Left ventricle myocardium inferior (tissue), 1 donor: Measurements from ENCODE around the gene SMG9. TPM values are rescaled to one million over a fixed set of nuclear protein-coding genes. Genes with fewer than 3 reads are reported as not detected.

Experiments
- DNase-seq: peaks from one replicate; pipeline ENCODE4 v3.0.0-alpha.2; 2020
- H3K27ac ChIP-seq: fragments of 200-600 bp; replicated peaks from 2 replicates; pipeline ENCODE4 v1.8.0; 2021
- H3K27me3 ChIP-seq: fragments of 200-600 bp; 2 replicates; pipeline ENCODE4 v1.8.0; 2021; ENCODE audit warnings: low read depth
- H3K36me3 ChIP-seq: fragments of 200-600 bp; 2 replicates; pipeline ENCODE4 v1.8.0; 2021
- H3K4me1 ChIP-seq: fragments of 200-600 bp; 2 replicates; pipeline ENCODE4 v1.8.0; 2021
- H3K4me3 ChIP-seq: fragments of 200-600 bp; 2 replicates; pipeline ENCODE4 v1.8.0; 2021; ENCODE audit warnings: mild to moderate bottlenecking, moderate library complexity
- H3K9me3 ChIP-seq: fragments of 200-600 bp; replicated peaks from 2 replicates; pipeline ENCODE4 v1.8.0; 2021
- intact Hi-C: fragments of 100-400 bp; cut with micrococcal nuclease; formaldehyde crosslinking; loops from one replicate; pipeline ENCODE4 v1.11.0; 2022
- total RNA-seq: library from RNA; stranded (reverse); fragmentation: NEBNext Ultra II Directional; extraction: Animal tissue kit (Norgen Biotek cat#: 25700); gene quantifications from one replicate; pipeline ENCODE4 v1.2.1, GENCODE V29; 2021
- TF ChIP-seq, protein P1 (sequence below): fragments of 200-600 bp; IDR thresholded peaks from 2 replicates; pipeline ENCODE4 v1.8.0; 2021; ENCODE audit warnings: antibody characterized with exemption, mild to moderate bottlenecking, borderline replicate concordance
- donor health status: DM: no; HTN: yes; CAD: no; lungs with severe emphysema.

The SMG9 gene
- total RNA-seq, 1 donor from 2014 or later, result 18.9 TPM

DNA sequence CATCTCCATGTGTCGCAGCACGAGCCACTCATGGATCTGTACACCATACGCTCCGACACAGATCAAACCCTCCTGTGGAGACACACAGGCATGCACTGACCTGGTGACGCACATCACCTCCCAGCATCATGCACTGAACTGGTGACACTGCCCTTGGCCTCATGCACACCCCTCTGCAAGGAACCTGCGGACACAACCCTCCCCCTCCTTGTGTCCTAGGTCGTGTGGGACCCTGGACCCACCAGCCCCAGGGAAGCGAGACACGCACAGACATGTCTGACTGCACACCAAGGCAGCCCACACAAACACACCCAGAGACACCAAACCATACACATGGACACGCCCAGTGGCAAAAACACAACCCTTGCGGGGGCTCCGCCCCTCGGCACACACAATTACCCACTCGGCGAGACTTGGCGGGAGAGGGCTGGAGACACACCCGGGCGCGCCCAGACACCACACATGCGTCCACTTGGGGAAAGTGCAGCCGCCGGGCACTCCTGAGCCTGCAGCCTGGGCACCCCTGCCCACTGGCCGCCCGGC is 28.0 kb upstream of the SMG9 start:
- no peak for DNase-seq
- Histone ChIP-seq H3K9me3 (no peaks in the 10 kb centered on the region), H3K27ac (no peak overlapping the region), H3K27me3 (peaks cover 58% of the 10 kb centered on the region), H3K4me1 (peaks cover 15% of the 10 kb centered on the region), H3K4me3 (no peak overlapping the region), H3K36me3 (no peaks in the 10 kb centered on the region)
- intact Hi-C loops, result loop anchor here (5.0 kb wide), 1 partner anchor 35 kb away; no protein-coding TSS in a partner anchor
- TF ChIP-seq, protein P1, sequence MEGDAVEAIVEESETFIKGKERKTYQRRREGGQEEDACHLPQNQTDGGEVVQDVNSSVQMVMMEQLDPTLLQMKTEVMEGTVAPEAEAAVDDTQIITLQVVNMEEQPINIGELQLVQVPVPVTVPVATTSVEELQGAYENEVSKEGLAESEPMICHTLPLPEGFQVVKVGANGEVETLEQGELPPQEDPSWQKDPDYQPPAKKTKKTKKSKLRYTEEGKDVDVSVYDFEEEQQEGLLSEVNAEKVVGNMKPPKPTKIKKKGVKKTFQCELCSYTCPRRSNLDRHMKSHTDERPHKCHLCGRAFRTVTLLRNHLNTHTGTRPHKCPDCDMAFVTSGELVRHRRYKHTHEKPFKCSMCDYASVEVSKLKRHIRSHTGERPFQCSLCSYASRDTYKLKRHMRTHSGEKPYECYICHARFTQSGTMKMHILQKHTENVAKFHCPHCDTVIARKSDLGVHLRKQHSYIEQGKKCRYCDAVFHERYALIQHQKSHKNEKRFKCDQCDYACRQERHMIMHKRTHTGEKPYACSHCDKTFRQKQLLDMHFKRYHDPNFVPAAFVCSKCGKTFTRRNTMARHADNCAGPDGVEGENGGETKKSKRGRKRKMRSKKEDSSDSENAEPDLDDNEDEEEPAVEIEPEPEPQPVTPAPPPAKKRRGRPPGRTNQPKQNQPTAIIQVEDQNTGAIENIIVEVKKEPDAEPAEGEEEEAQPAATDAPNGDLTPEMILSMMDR, result no peak

DNA sequence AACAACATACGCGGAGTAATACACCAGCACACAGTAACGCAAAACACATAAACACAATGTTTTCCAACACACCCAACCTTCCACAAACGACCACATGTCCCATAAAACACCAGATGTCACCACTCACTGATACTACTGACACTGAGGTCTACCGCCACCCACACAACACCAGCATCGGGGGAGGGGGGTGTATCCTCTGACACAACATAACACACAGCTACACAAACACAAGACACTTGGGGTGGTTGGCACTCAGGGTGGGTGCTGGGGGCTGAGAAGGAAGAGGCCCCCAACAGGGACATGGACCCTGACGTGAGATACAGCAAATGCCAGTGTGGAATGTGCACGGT is 27.5 kb upstream of the SMG9 start:
- intact Hi-C loops, result loop anchor here (5.0 kb wide), 1 partner anchor 35 kb away; no protein-coding TSS in a partner anchor
- TF ChIP-seq, protein P1, result no peak
- DNase-seq, result no peak

DNA sequence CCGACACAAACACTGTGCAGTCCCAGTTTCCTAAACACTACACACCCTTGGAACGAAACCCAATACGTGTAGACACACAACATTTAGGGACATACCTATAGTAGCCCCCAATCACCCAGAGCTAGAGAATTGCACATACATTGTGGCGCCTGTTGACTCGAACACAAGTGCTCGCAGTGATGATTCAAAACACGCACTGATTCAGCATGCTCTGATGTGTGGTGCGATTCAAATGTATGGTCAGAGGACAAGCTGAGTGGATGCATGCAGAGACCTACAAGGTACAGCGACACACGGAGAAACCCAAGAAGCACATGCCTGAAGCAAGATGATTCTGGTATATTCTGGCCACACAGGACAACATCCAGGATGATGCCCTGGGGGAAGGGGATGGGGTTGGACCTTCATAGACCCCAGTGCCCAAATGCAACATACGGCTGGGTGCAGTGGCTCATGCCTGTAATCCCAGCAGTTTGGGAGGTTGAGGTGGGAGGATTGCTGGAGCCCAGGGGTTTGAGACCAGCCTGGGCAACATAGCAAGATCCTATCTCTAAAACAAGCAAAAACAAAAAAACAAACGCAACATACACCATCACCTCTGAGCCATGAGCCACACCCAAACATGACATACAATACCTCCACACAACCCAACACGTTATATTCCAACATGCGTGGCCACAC is 27.0 kb upstream of the SMG9 start:
- no peak for DNase-seq
- Histone ChIP-seq H3K4me1 (peaks cover 15% of the 10 kb centered on the region), H3K27me3 (peaks cover 58% of the 10 kb centered on the region), H3K4me3 (no peak overlapping the region), H3K9me3 (no peaks in the 10 kb centered on the region), H3K27ac (no peak overlapping the region), H3K36me3 (no peaks in the 10 kb centered on the region)
- intact Hi-C loops, result loop anchor here (5.0 kb wide), 1 partner anchor 34 kb away; no protein-coding TSS in a partner anchor
- TF ChIP-seq, protein P1, result no peak

More for the DNA sequence above, 27.5 kb upstream of the SMG9 start:
- peaks cover 58% of the 10 kb centered on the region for H3K27me3 ChIP-seq
- peaks cover 15% of the 10 kb centered on the region for H3K4me1 ChIP-seq
- H3K9me3 ChIP-seq, result no peaks in the 10 kb centered on the region
- H3K27ac ChIP-seq, result no peak overlapping the region
- H3K36me3 ChIP-seq, result no peaks in the 10 kb centered on the region
- no peak overlapping the region for H3K4me3 ChIP-seq

DNA sequence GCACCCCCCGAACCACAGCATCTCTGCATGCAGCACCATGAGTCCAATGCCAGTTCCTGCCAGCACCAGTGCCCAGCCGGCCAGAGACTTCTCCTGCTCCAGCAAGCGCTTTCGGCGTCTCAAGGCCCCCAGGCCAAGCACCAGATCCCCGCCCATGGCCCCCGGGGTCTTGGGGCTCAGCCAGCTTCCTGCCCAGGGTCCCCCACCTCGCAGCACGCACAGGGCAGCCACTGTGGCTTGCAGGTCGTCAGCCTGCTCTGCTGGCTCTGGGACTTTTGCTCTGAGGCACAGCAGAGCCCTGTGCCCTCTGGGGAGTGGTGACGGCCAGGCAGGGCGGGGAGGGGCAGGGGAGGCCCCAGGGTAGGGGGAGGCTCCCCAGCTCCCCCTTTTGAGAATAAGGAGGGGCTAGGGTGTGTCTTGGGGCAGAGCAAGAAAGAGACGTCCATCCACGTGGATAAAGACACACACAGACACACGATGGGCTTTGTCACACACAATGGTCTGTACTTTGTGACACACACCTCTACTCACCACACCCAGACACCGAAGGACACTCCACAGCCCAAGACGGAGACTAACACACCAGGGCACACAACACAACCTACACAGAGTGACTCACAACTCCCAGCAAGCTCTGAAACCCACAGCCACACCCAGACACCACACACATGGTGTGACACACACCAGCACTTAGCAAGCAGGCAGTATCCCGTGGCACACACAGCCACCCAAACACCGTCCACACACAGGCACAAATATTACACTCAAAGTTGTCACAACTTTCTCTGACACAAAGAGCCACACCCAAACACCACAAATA is 26.2 kb upstream of the SMG9 start, which contains the start of gene KCNN4:
Gene KCNN4 (minus strand): TSS at position 268 of the 820 bp plus-strand sequence. CDS start 112 bp downstream, at position 156.
- intact Hi-C loops, result loop anchor here (5.0 kb wide), 1 partner anchor 34 kb away; no protein-coding TSS in a partner anchor
- no peak for DNase-seq
- Histone ChIP-seq H3K36me3 (no peaks in the 10 kb centered on the region), H3K4me3 (no peak within 1 kb of the TSS), H3K4me1 (peaks cover 15% of the 10 kb centered on the region), H3K9me3 (no peaks in the 10 kb centered on the region), H3K27ac (no peak within 1 kb of the TSS), H3K27me3 (peaks cover 64% of the 10 kb centered on the region)
- TF ChIP-seq, protein P1, result no peak

DNA sequence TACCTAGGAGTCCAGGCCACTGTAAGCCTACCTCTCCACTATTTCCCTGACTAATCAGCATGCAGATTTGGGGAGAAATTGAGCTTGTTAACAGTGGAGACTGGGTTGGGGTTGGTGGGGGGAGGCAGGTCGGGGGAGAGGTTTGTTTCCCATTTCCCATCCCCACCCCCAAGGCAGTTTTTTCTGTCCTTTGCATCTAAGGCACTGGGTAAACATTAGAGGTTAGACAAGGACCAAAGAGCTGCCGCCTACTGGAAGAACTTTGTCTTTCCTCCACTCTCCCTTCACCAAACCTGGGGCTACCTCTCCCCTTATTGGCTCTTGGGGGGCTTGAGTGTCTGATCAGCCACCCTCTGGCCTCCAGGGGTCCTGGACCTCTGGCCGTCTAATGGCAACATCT is 25.1 kb upstream of the SMG9 start:
- Histone ChIP-seq H3K27me3 (peaks cover 75% of the 10 kb centered on the region), H3K4me1 (peaks cover 14% of the 10 kb centered on the region), H3K4me3 (no peak overlapping the region), H3K27ac (no peak overlapping the region), H3K9me3 (no peaks in the 10 kb centered on the region), H3K36me3 (no peaks in the 10 kb centered on the region)
- DNase-seq, result no peak
- TF ChIP-seq, protein P1, result no peak
- intact Hi-C loops, result loop anchor here (5.0 kb wide), 1 partner anchor 33 kb away; no protein-coding TSS in a partner anchor
